ENCODE measurements around the gene ZNF536. TPM values are rescaled to one million over a fixed set of nuclear protein-coding genes. Genes with fewer than 3 reads are reported as not detected.

Gene ZNF536
- total RNA-seq, 1 experiment from 2014 or later = 0.35 TPM

DNA sequence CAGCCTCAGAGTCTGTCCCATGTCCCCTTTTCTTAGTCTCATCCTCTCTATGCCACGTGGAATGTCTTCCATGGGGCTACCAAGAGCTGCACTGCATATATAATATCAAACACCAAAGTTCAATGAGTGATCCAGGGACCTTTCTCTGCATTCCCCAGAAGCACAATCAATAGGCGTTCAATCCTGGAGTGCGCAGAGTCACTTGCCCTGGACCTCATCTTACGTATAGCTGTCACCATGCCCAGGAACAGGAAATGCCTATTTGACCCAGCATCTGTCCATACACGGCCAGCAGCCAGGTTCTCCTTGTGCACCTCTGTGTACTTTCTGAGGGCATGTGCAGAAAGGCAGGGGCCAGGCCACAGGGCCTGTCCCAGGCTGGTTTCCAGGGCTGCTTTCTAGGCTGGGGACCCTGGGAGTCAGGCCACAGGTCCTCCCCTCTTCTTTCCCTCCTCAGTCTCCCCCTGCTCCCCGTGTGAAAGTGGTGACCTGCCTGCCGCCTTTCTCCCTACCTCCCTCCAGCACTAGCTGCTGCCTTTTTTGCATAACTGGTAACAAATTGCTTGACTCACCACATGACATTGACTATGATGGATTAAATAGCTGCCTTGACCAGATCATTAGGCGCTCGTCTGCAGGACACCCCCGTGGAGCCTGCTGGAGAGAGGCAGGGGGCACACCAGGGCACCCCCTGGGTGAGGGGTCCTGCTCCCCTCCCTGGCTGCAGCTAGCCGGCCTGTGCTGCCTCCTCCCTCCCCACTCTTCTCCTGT lies 222.0 kb downstream of the ZNF536 start (continued):
- TF ChIP-seq, protein P1, sequence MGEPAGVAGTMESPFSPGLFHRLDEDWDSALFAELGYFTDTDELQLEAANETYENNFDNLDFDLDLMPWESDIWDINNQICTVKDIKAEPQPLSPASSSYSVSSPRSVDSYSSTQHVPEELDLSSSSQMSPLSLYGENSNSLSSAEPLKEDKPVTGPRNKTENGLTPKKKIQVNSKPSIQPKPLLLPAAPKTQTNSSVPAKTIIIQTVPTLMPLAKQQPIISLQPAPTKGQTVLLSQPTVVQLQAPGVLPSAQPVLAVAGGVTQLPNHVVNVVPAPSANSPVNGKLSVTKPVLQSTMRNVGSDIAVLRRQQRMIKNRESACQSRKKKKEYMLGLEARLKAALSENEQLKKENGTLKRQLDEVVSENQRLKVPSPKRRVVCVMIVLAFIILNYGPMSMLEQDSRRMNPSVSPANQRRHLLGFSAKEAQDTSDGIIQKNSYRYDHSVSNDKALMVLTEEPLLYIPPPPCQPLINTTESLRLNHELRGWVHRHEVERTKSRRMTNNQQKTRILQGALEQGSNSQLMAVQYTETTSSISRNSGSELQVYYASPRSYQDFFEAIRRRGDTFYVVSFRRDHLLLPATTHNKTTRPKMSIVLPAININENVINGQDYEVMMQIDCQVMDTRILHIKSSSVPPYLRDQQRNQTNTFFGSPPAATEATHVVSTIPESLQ (CRISPR knock-in tag; IDR thresholded peaks at IDR 0.05) = no peak
- TF ChIP-seq, protein P2, sequence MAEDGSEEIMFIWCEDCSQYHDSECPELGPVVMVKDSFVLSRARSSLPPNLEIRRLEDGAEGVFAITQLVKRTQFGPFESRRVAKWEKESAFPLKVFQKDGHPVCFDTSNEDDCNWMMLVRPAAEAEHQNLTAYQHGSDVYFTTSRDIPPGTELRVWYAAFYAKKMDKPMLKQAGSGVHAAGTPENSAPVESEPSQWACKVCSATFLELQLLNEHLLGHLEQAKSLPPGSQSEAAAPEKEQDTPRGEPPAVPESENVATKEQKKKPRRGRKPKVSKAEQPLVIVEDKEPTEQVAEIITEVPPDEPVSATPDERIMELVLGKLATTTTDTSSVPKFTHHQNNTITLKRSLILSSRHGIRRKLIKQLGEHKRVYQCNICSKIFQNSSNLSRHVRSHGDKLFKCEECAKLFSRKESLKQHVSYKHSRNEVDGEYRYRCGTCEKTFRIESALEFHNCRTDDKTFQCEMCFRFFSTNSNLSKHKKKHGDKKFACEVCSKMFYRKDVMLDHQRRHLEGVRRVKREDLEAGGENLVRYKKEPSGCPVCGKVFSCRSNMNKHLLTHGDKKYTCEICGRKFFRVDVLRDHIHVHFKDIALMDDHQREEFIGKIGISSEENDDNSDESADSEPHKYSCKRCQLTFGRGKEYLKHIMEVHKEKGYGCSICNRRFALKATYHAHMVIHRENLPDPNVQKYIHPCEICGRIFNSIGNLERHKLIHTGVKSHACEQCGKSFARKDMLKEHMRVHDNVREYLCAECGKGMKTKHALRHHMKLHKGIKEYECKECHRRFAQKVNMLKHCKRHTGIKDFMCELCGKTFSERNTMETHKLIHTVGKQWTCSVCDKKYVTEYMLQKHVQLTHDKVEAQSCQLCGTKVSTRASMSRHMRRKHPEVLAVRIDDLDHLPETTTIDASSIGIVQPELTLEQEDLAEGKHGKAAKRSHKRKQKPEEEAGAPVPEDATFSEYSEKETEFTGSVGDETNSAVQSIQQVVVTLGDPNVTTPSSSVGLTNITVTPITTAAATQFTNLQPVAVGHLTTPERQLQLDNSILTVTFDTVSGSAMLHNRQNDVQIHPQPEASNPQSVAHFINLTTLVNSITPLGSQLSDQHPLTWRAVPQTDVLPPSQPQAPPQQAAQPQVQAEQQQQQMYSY (CRISPR knock-in tag; IDR thresholded peaks at IDR 0.05) = no peak
- TF ChIP-seq TP53 (CRISPR knock-in tag; IDR thresholded peaks at IDR 0.05) (no peak), FOXJ3 (CRISPR knock-in tag; IDR thresholded peaks at IDR 0.05; ENCODE audit: borderline replicate concordance) (no peak), FOXP1 (CRISPR knock-in tag; IDR thresholded peaks at IDR 0.05; ENCODE audit: borderline replicate concordance) (no peak), ZNF121 (CRISPR knock-in tag; IDR thresholded peaks at IDR 0.05) (no peak), SMAD4 (CRISPR knock-in tag; IDR thresholded peaks at IDR 0.05) (no peak)
- TF ChIP-seq, protein P3, sequence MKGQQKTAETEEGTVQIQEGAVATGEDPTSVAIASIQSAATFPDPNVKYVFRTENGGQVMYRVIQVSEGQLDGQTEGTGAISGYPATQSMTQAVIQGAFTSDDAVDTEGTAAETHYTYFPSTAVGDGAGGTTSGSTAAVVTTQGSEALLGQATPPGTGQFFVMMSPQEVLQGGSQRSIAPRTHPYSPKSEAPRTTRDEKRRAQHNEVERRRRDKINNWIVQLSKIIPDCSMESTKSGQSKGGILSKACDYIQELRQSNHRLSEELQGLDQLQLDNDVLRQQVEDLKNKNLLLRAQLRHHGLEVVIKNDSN (CRISPR knock-in tag; IDR thresholded peaks at IDR 0.05) = no peak

DNA sequence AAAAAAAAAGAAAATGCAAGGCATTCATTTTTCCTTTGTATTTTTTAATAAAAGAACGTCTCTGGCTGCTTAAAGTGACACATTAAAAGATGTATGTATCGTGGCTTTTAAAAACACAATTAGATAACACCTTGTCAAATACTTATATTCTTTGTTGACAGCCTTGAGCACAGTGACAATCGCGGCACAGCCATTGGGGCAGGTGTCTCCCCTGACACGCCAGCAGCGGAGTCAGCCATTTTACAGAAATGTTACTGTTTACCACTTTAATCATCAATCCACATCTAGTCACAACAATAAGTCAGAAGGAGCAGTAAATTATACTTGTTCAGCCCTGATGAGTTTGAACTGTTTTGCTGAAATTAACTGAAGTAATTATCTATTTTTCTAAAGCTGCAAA lies 224.1 kb downstream of the ZNF536 start:
- H3K4me1 Mint-ChIP-seq = peaks cover 51% of the 10 kb centered on the region
- H3K9me3 Mint-ChIP-seq = peaks cover 2% of the 10 kb centered on the region
- H3K27me3 Mint-ChIP-seq (ENCODE audit: low read depth) = no peaks in the 10 kb centered on the region
- H3K4me3 Mint-ChIP-seq = peak overlapping the region; percentile 41
- ChIA-PET POLR2A (no interaction called here), CTCF (interaction anchor here (1.0 to 1.7 kb wide), 2 partner anchors 40 to 98 kb away, joined by 5 to 7 read pairs; no protein-coding TSS in a partner anchor)
- no peaks in the 10 kb centered on the region for H3K36me3 Mint-ChIP-seq
- ATAC-seq (no peak), DNase-seq (ENCODE audit: low spot score) (no peak)
- peak overlapping the region; percentile 73 for H3K27ac Mint-ChIP-seq
- TF ChIP-seq FOXP1 (CRISPR knock-in tag; IDR thresholded peaks at IDR 0.05; ENCODE audit: borderline replicate concordance) (no peak), ZNF671 (CRISPR knock-in tag; IDR thresholded peaks at IDR 0.05) (no peak), ZNF219 (CRISPR knock-in tag; IDR thresholded peaks at IDR 0.05; ENCODE audit: borderline replicate concordance) (no peak), GRHL2 (CRISPR knock-in tag; IDR thresholded peaks at IDR 0.05; ENCODE audit: insufficient replicate concordance, severe bottlenecking) (no peak), NR3C1 (CRISPR knock-in tag; conservative IDR thresholded peaks at IDR 0.05; ENCODE audit: low read depth) (no peak), OVOL2 (CRISPR knock-in tag; IDR thresholded peaks at IDR 0.05; ENCODE audit: borderline replicate concordance) (no peak)
- TF ChIP-seq, protein P4, sequence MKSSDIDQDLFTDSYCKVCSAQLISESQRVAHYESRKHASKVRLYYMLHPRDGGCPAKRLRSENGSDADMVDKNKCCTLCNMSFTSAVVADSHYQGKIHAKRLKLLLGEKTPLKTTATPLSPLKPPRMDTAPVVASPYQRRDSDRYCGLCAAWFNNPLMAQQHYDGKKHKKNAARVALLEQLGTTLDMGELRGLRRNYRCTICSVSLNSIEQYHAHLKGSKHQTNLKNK (CRISPR knock-in tag; IDR thresholded peaks at IDR 0.05) = no peak
- TF ChIP-seq, protein P5, sequence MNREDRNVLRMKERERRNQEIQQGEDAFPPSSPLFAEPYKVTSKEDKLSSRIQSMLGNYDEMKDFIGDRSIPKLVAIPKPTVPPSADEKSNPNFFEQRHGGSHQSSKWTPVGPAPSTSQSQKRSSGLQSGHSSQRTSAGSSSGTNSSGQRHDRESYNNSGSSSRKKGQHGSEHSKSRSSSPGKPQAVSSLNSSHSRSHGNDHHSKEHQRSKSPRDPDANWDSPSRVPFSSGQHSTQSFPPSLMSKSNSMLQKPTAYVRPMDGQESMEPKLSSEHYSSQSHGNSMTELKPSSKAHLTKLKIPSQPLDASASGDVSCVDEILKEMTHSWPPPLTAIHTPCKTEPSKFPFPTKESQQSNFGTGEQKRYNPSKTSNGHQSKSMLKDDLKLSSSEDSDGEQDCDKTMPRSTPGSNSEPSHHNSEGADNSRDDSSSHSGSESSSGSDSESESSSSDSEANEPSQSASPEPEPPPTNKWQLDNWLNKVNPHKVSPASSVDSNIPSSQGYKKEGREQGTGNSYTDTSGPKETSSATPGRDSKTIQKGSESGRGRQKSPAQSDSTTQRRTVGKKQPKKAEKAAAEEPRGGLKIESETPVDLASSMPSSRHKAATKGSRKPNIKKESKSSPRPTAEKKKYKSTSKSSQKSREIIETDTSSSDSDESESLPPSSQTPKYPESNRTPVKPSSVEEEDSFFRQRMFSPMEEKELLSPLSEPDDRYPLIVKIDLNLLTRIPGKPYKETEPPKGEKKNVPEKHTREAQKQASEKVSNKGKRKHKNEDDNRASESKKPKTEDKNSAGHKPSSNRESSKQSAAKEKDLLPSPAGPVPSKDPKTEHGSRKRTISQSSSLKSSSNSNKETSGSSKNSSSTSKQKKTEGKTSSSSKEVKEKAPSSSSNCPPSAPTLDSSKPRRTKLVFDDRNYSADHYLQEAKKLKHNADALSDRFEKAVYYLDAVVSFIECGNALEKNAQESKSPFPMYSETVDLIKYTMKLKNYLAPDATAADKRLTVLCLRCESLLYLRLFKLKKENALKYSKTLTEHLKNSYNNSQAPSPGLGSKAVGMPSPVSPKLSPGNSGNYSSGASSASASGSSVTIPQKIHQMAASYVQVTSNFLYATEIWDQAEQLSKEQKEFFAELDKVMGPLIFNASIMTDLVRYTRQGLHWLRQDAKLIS (CRISPR knock-in tag; IDR thresholded peaks at IDR 0.05; ENCODE audit: borderline replicate concordance) = no peak
- TF ChIP-seq, protein P6, sequence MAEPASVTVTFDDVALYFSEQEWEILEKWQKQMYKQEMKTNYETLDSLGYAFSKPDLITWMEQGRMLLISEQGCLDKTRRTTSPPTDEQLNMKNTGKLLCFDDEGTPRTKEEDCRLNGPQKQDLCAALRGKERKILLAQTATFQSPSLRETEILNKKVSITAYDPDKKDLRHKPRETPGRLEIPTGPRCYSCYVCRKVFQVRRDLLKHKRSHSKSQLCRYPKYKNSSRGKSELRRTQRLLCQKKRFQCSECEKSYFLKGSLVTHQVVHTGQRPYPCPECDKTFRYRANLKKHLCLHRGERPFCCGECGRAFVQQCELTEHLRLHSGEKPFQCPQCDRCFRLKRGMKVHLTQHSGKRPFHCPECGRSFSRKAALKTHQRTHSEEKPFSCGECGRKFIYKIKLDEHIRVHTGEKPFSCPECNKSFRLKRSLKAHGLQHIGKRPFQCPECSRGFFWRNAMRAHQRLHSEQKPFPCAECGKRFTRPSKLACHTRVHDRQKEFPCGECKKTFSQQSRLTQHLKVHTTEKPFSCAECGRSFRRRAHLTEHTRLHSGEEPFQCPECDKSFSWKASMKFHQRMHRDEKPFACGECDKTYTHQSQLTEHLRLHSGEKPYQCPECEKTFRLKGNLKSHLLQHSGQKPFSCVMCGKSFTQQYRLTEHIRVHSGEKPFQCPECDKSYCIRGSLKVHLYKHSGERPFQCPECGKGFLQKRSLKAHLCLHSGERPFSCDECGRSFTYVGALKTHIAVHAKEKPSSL (CRISPR knock-in tag; conservative IDR thresholded peaks at IDR 0.05) = no peak
- TF ChIP-seq, protein P7, sequence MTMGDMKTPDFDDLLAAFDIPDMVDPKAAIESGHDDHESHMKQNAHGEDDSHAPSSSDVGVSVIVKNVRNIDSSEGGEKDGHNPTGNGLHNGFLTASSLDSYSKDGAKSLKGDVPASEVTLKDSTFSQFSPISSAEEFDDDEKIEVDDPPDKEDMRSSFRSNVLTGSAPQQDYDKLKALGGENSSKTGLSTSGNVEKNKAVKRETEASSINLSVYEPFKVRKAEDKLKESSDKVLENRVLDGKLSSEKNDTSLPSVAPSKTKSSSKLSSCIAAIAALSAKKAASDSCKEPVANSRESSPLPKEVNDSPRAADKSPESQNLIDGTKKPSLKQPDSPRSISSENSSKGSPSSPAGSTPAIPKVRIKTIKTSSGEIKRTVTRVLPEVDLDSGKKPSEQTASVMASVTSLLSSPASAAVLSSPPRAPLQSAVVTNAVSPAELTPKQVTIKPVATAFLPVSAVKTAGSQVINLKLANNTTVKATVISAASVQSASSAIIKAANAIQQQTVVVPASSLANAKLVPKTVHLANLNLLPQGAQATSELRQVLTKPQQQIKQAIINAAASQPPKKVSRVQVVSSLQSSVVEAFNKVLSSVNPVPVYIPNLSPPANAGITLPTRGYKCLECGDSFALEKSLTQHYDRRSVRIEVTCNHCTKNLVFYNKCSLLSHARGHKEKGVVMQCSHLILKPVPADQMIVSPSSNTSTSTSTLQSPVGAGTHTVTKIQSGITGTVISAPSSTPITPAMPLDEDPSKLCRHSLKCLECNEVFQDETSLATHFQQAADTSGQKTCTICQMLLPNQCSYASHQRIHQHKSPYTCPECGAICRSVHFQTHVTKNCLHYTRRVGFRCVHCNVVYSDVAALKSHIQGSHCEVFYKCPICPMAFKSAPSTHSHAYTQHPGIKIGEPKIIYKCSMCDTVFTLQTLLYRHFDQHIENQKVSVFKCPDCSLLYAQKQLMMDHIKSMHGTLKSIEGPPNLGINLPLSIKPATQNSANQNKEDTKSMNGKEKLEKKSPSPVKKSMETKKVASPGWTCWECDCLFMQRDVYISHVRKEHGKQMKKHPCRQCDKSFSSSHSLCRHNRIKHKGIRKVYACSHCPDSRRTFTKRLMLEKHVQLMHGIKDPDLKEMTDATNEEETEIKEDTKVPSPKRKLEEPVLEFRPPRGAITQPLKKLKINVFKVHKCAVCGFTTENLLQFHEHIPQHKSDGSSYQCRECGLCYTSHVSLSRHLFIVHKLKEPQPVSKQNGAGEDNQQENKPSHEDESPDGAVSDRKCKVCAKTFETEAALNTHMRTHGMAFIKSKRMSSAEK (CRISPR knock-in tag; IDR thresholded peaks at IDR 0.05; ENCODE audit: borderline replicate concordance) = no peak
